Liver (tissue), 9 donors: ENCODE results near the gene FREY1. TPM values are rescaled to one million over a fixed set of nuclear protein-coding genes. Genes with fewer than 3 reads are reported as not detected.

Source experiments
- DNase-seq: peaks from one replicate; pipeline ENCODE4 v3.0.0-alpha.2; 2017; ENCODE audit warnings: low spot score
- H3K27ac ChIP-seq, 2 donors: one replicate each; pipeline ENCODE4 v1.7.0; 2013; ENCODE audit warnings: inconsistent platforms in 2 of 2, low read length in 2 of 2, control low read depth in 1 of 2, low read depth in 1 of 2, mild to moderate bottlenecking in 1 of 2
- H3K27me3 ChIP-seq, 4 donors: one replicate each; pipeline versions ENCODE4 v1.6.1 to v1.7.0; 2013; ENCODE audit warnings: low read length in 3 of 4, inconsistent platforms in 1 of 4, mild to moderate bottlenecking in 1 of 4, moderate library complexity in 1 of 4; ENCODE audit not compliant: control insufficient read depth in 4 of 4, insufficient read depth in 4 of 4
- H3K36me3 ChIP-seq, 4 donors: one replicate each; pipeline versions ENCODE4 v1.6.1 to v1.7.0; 2013; ENCODE audit warnings: low read length in 3 of 4, mild to moderate bottlenecking in 3 of 4, low read depth in 1 of 4, moderate library complexity in 1 of 4; ENCODE audit not compliant: control insufficient read depth in 4 of 4, insufficient read depth in 3 of 4
- H3K4me1 ChIP-seq, 4 donors: one replicate each; pipeline versions ENCODE4 v1.6.1 to v1.7.0; 2013; ENCODE audit warnings: low read length in 3 of 4, mild to moderate bottlenecking in 3 of 4, moderate library complexity in 1 of 4; ENCODE audit not compliant: control insufficient read depth in 4 of 4, insufficient read depth in 4 of 4
- H3K4me3 ChIP-seq, 3 donors: one replicate each; pipeline versions ENCODE4 v1.6.1 to v1.7.0; 2013; ENCODE audit warnings: low read length in 3 of 3, control low read depth in 1 of 3, low read depth in 1 of 3, mild to moderate bottlenecking in 1 of 3
- H3K9ac ChIP-seq, 2 donors: one replicate each; pipeline ENCODE4 v1.7.0; 2013; ENCODE audit warnings: low read length in 2 of 2, mild to moderate bottlenecking in 2 of 2, moderate library complexity in 2 of 2, control low read depth in 1 of 2, low read depth in 1 of 2
- H3K9me3 ChIP-seq, 4 donors: one replicate each; pipeline versions ENCODE4 v1.6.1 to v1.7.0; 2013; ENCODE audit warnings: low read length in 3 of 4; ENCODE audit not compliant: control insufficient read depth in 4 of 4
- EGR1 ChIP-seq, 2 donors: IDR thresholded peaks; 2 replicates each; pipeline ENCODE4 v1.6.1; 2016 to 2018; ENCODE audit warnings: antibody characterized with exemption in 2 of 2, low read depth in 2 of 2
- FOXA1 ChIP-seq: IDR thresholded peaks from 2 replicates; pipeline ENCODE4 v1.6.1; 2016; ENCODE audit warnings: antibody characterized with exemption
- FOXA2 ChIP-seq: IDR thresholded peaks from 2 replicates; pipeline ENCODE4 v1.6.1; 2016; ENCODE audit warnings: antibody characterized with exemption
- GABPA ChIP-seq, 2 donors: IDR thresholded peaks in 1 of 2; conservative IDR thresholded peaks in 1 of 2; 2 replicates each; pipeline ENCODE4 v1.6.1; 2016; ENCODE audit warnings: antibody characterized with exemption in 2 of 2, mild to moderate bottlenecking in 1 of 2, moderate library complexity in 1 of 2
- HNF4A ChIP-seq, 2 donors: conservative IDR thresholded peaks; 2 replicates each; pipeline ENCODE4 v1.6.1; 2016; ENCODE audit warnings: antibody characterized with exemption in 2 of 2, mild to moderate bottlenecking in 2 of 2
- HNF4G ChIP-seq: IDR thresholded peaks from 2 replicates; pipeline ENCODE4 v1.6.1; 2016; ENCODE audit warnings: antibody characterized with exemption
- JUND ChIP-seq, 2 donors: IDR thresholded peaks; 2 replicates each; pipeline ENCODE4 v1.6.1; 2016; ENCODE audit warnings: antibody characterized with exemption in 2 of 2
- NR2F2 ChIP-seq: IDR thresholded peaks from 2 replicates; pipeline ENCODE4 v1.6.1; 2016; ENCODE audit warnings: antibody characterized with exemption
- RAD21 ChIP-seq, 2 donors: IDR thresholded peaks; 2 replicates each; pipeline ENCODE4 v1.6.1; 2016; ENCODE audit warnings: antibody characterized with exemption in 2 of 2, mild to moderate bottlenecking in 2 of 2
- RXRA ChIP-seq, 2 donors: IDR thresholded peaks; 2 replicates each; pipeline ENCODE4 v1.6.1; 2017 to 2018; ENCODE audit warnings: antibody characterized with exemption in 2 of 2, mild to moderate bottlenecking in 1 of 2
- SP1 ChIP-seq: IDR thresholded peaks from 2 replicates; pipeline ENCODE4 v1.6.1; 2018; ENCODE audit warnings: antibody characterized with exemption, mild to moderate bottlenecking
- TAF1 ChIP-seq: conservative IDR thresholded peaks from 2 replicates; pipeline ENCODE4 v1.6.1; 2016; ENCODE audit warnings: antibody characterized with exemption, mild to moderate bottlenecking
- YY1 ChIP-seq: IDR thresholded peaks from 2 replicates; pipeline ENCODE4 v1.6.1; 2016; ENCODE audit warnings: antibody characterized with exemption, mild to moderate bottlenecking
- WGBS: extraction: QIAGEN DNeasy Blood & Tissue Kit; methylation state at CpG from one replicate; pipeline ENCODE4 v1.1.7; 2013; 5-methylcytosine and 5-hydroxymethylcytosine counted together
- polyA plus RNA-seq, 2 donors: library from polyadenylated mRNA; stranded (reverse) in 1 of 2; unstranded in 1 of 2; fragments of 200-250 nt in 1 of 2; fragments of >200 nt in 1 of 2; fragmentation: Nextera tagmentation in 1 of 2; extraction: Ambion mirVana in 1 of 2; gene quantifications; one replicate each; pipeline versions ENCODE4 v1.2.1 to v1.2.3, GENCODE V29; 2013 to 2015
- total RNA-seq, 2 donors: library from RNA; depleted of rRNA; stranded (reverse); fragments of >200 nt; gene quantifications; one replicate each; pipeline ENCODE4 v1.2.3, GENCODE V29; 2014
- TF ChIP-seq, protein P1 (sequence below): IDR thresholded peaks from 2 replicates; pipeline ENCODE4 v1.6.1; 2016; ENCODE audit warnings: antibody characterized with exemption
- TF ChIP-seq, protein P2 (sequence below): IDR thresholded peaks from 2 replicates; pipeline ENCODE4 v1.6.1; 2016; ENCODE audit warnings: antibody characterized with exemption
- TF ChIP-seq, protein P3 (sequence below): IDR thresholded peaks from 2 replicates; pipeline ENCODE4 v1.6.1; 2016; ENCODE audit warnings: antibody characterized with exemption
- TF ChIP-seq, protein P4 (sequence below): IDR thresholded peaks from 2 replicates; pipeline ENCODE4 v1.6.1; 2016; ENCODE audit warnings: antibody characterized with exemption, mild to moderate bottlenecking
- TF ChIP-seq, protein P5 (sequence below): fragments of 150-350 bp; IDR thresholded peaks from 2 replicates; pipeline ENCODE4 v1.5.1; 2017; ENCODE audit warnings: improper control_type of control experiment, low read depth, low read length; ENCODE audit not compliant: missing input control
- donor health status: healthy.
- donor health status: healthy.
- donor health status: healthy.
- donor health status: healthy.
- donor health status: healthy.

FREY1 gene
- total and polyA plus RNA-seq, 4 donors: 0.18 to 2.1 (median 0.75) TPM; not detected in 1

DNA sequence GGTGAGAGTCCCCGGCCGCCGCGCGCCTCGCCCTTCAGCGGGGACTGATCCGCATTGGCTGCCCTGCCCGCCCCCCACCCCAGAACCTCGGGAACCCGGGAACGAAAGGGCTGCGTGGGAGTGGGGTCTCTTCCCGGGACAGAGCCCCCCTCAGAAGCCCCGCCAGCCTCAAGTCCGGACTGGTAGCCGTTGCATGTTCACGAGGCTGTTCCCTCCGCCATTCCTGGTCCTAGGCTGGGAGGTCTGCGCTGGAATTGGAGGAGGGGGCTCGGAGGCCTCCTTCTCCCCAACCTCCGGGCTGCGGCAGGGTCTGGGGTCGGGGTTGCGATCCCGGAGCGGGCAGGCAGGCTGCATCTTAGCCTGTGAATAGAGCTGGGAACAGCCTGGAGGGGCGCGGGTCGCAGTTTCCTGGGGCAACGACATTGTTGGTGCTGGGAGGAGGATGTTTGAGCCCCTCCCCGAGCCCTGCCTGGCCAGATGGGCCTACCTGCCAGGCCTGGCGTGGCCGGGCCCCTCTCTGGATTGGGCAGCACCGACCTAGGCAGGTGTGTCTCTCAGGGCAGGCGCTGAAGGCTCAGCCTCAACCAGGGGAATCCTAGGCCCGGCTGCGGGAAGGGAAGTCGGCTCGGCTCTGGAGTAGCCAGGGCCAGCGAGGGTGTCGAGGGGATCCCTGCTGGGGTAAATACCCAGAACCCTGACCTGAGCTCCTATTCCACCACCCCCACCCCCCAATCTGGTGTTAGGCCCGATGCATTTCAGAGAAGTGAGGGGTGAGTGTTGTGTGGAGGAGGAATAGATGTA, 20.9 kb downstream of the FREY1 start:
- no peak overlapping the region for H3K27ac ChIP-seq
- no peaks in the 10 kb centered on the region for H3K9me3 ChIP-seq
- H3K36me3 ChIP-seq: peaks cover 6 to 20% (median 15%) of the 10 kb centered on the region in 4 donors
- H3K4me1 ChIP-seq: peaks cover 1 to 12% (median 5%) of the 10 kb centered on the region in 4 donors
- H3K4me3 ChIP-seq: peak overlapping the region in 1 of 3 donors; percentile 69
- 38% methylated on average over 43 of the region's 43 CpGs for WGBS
- no peaks in the 10 kb centered on the region for H3K27me3 ChIP-seq
- TF ChIP-seq JUND (IDR thresholded peaks at IDR 0.05) (no peak), SP1 (no peak), RAD21 (IDR thresholded peaks at IDR 0.05) (no peak), YY1 (no peak), FOXA1 (no peak), EGR1 (IDR thresholded peaks at IDR 0.05; ENCODE audit: low read depth in 2 of 2) (no peak), TAF1 (no peak), RXRA (IDR thresholded peaks at IDR 0.05) (no peak), GABPA (IDR thresholded peaks at IDR 0.05 in 1 of 2, conservative IDR thresholded peaks at IDR 0.05 in 1 of 2) (no peak), NR2F2 (no peak), HNF4A (conservative IDR thresholded peaks at IDR 0.05) (no peak), FOXA2 (no peak), HNF4G (no peak)
- TF ChIP-seq, protein P1, sequence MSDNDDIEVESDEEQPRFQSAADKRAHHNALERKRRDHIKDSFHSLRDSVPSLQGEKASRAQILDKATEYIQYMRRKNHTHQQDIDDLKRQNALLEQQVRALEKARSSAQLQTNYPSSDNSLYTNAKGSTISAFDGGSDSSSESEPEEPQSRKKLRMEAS: no peak
- TF ChIP-seq, protein P2, sequence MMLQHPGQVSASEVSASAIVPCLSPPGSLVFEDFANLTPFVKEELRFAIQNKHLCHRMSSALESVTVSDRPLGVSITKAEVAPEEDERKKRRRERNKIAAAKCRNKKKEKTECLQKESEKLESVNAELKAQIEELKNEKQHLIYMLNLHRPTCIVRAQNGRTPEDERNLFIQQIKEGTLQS: no peak
- TF ChIP-seq, protein P3, sequence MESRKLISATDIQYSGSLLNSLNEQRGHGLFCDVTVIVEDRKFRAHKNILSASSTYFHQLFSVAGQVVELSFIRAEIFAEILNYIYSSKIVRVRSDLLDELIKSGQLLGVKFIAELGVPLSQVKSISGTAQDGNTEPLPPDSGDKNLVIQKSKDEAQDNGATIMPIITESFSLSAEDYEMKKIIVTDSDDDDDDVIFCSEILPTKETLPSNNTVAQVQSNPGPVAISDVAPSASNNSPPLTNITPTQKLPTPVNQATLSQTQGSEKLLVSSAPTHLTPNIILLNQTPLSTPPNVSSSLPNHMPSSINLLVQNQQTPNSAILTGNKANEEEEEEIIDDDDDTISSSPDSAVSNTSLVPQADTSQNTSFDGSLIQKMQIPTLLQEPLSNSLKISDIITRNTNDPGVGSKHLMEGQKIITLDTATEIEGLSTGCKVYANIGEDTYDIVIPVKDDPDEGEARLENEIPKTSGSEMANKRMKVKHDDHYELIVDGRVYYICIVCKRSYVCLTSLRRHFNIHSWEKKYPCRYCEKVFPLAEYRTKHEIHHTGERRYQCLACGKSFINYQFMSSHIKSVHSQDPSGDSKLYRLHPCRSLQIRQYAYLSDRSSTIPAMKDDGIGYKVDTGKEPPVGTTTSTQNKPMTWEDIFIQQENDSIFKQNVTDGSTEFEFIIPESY: no peak
- TF ChIP-seq, protein P4, sequence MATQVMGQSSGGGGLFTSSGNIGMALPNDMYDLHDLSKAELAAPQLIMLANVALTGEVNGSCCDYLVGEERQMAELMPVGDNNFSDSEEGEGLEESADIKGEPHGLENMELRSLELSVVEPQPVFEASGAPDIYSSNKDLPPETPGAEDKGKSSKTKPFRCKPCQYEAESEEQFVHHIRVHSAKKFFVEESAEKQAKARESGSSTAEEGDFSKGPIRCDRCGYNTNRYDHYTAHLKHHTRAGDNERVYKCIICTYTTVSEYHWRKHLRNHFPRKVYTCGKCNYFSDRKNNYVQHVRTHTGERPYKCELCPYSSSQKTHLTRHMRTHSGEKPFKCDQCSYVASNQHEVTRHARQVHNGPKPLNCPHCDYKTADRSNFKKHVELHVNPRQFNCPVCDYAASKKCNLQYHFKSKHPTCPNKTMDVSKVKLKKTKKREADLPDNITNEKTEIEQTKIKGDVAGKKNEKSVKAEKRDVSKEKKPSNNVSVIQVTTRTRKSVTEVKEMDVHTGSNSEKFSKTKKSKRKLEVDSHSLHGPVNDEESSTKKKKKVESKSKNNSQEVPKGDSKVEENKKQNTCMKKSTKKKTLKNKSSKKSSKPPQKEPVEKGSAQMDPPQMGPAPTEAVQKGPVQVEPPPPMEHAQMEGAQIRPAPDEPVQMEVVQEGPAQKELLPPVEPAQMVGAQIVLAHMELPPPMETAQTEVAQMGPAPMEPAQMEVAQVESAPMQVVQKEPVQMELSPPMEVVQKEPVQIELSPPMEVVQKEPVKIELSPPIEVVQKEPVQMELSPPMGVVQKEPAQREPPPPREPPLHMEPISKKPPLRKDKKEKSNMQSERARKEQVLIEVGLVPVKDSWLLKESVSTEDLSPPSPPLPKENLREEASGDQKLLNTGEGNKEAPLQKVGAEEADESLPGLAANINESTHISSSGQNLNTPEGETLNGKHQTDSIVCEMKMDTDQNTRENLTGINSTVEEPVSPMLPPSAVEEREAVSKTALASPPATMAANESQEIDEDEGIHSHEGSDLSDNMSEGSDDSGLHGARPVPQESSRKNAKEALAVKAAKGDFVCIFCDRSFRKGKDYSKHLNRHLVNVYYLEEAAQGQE: no peak
- TF ChIP-seq, protein P5, sequence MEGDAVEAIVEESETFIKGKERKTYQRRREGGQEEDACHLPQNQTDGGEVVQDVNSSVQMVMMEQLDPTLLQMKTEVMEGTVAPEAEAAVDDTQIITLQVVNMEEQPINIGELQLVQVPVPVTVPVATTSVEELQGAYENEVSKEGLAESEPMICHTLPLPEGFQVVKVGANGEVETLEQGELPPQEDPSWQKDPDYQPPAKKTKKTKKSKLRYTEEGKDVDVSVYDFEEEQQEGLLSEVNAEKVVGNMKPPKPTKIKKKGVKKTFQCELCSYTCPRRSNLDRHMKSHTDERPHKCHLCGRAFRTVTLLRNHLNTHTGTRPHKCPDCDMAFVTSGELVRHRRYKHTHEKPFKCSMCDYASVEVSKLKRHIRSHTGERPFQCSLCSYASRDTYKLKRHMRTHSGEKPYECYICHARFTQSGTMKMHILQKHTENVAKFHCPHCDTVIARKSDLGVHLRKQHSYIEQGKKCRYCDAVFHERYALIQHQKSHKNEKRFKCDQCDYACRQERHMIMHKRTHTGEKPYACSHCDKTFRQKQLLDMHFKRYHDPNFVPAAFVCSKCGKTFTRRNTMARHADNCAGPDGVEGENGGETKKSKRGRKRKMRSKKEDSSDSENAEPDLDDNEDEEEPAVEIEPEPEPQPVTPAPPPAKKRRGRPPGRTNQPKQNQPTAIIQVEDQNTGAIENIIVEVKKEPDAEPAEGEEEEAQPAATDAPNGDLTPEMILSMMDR: no peak
- H3K9ac ChIP-seq: no peak overlapping the region
- no peak for DNase-seq
